ENCODE results near the gene ENPP3.
"Not testable (repeated sequence)": the region's sequence is repeated elsewhere in the genome, so short reads cannot be mapped to it uniquely, and the experiment has no call there.

Gene ENPP3

GRCh38 chr6:131739136-131739535, 102.0 kb downstream of the ENPP3 start:
- DNase-seq, result no peak

GRCh38 chr6:131740161-131740560, 103.1 kb downstream of the ENPP3 start:
- no peak for DNase-seq

GRCh38 chr6:131741688-131742393, 104.7 kb downstream of the ENPP3 start:
- DNase-seq, result no peak

- DNase-seq, result no peak
These were observed 107.6 kb downstream of the ENPP3 start for GRCh38 chr6:131744432-131745287.

- DNase-seq, result no peak
These were observed 108.4 kb downstream of the ENPP3 start for GRCh38 chr6:131745476-131745875.

GRCh38 chr6:131747821-131748353, 110.8 kb downstream of the ENPP3 start:
- no peak for DNase-seq

- DNase-seq, result no peak
These were observed 111.9 kb downstream of the ENPP3 start for GRCh38 chr6:131749023-131749422.

GRCh38 chr6:131751012-131751715, 114.1 kb downstream of the ENPP3 start:
- not testable (repeated sequence) for DNase-seq

GRCh38 chr6:131754088-131754487, 117.0 kb downstream of the ENPP3 start:
- no peak for DNase-seq

GRCh38 chr6:131754715-131755567, 117.8 kb downstream of the ENPP3 start:
- no peak for DNase-seq

GRCh38 chr6:131755597-131755996, 118.5 kb downstream of the ENPP3 start:
- DNase-seq, result no peak

GRCh38 chr6:131756039-131756438, 118.9 kb downstream of the ENPP3 start:
- DNase-seq, result no peak

- DNase-seq, result no peak
These were observed 121.8 kb downstream of the ENPP3 start for GRCh38 chr6:131758920-131759319.

GRCh38 chr6:131761060-131761761, 124.1 kb downstream of the ENPP3 start:
- no peak for DNase-seq

- no peak for DNase-seq
These were observed 124.6 kb downstream of the ENPP3 start for GRCh38 chr6:131761762-131762067.

GRCh38 chr6:131762984-131763383, 125.9 kb downstream of the ENPP3 start:
- no peak for DNase-seq

- DNase-seq, result no peak
These were observed 126.6 kb downstream of the ENPP3 start for GRCh38 chr6:131763749-131764148.

GRCh38 chr6:131764350-131764749, 127.2 kb downstream of the ENPP3 start:
- no peak for DNase-seq

- no peak for DNase-seq
These were observed 128.1 kb downstream of the ENPP3 start for GRCh38 chr6:131765081-131765803.

- DNase-seq, result no peak
These were observed 128.7 kb downstream of the ENPP3 start for GRCh38 chr6:131765804-131766135.

- no peak for DNase-seq
These were observed 129.5 kb downstream of the ENPP3 start for GRCh38 chr6:131766631-131767030.
